Retinal pigment epithelial cell (primary cell): Measurements from ENCODE around the gene RNLS.

ENCODE experiments used
- DNase-seq: peaks from one replicate; pipeline ENCODE4 v3.0.0-alpha.2; 2010; ENCODE audit warnings: low read depth
- H3K4me3 ChIP-seq: 2 replicates; pipeline ENCODE4 v1.5.1; 2011; ENCODE audit warnings: mild to moderate bottlenecking, low read length, control low read depth, moderate library complexity
- CTCF ChIP-seq: conservative IDR thresholded peaks from 2 replicates; pipeline ENCODE4 v1.5.1; 2011; ENCODE audit warnings: low read depth, low read length, control low read depth, inconsistent platforms

The RNLS gene

GRCh38 chr10:88482220-88482619 is 100.9 kb downstream of the RNLS start:
- H3K4me3 ChIP-seq, result no peak overlapping the region
- DNase-seq, result no peak
- no peak for TF ChIP-seq CTCF

DNA sequence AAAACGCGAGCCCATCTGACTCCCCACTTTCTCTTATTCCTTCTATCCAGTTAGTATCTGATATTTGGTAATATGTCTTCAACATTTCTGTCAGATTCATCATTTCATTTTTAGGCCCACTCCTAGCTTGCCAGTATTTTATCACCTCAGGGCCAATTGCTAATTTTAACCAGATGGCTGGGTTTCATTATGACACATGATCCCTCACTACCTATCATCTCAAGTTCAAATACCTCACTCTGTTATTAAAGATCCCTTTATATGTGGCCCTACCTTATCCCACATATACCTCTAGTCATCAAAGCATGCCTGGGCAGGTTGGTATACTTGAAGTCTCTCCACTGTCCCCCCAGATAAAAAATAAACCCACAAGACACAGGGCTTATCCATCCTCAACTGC is 104.9 kb downstream of the RNLS start:
- TF ChIP-seq CTCF, result no peak
- DNase-seq, result no peak
- no peak overlapping the region for H3K4me3 ChIP-seq

DNA sequence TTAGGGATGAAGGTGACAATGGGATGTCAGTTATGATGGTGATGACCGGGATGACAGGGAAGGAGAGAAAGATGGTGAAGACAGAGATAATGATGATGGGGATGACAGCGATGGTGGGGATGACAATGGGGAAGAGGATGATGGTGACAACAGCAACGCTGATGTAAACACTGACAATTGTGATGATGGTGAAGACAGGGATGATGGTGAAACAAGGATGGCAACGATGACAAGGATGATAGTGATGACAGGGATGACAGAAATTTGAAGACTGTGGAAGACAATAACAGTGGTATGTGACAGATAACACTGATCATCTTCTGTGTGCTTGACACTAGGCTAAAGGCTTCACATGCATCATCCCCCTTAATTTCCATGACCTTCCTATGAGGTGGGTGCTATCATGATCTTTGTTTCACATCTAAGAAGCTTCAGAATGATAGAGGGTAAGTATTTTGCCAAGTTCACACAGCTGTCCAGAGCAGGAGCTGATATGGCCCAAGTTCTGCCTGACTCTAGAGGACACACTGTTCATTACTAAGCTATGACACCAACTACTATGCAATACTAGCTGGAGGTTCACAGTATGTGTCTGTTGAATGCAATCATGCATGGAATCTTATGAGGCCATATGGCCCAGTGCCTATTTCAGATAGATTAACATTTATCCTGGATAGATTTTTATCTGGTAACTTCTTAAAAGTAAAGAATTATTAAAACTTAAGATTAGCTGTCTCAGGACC is 105.6 kb downstream of the RNLS start:
- no peak for TF ChIP-seq CTCF
- H3K4me3 ChIP-seq, result no peak overlapping the region
- no peak for DNase-seq

GRCh38 chr10:88474884-88475844 is 108.0 kb downstream of the RNLS start:
- no peak for DNase-seq
- no peak for TF ChIP-seq CTCF
- H3K4me3 ChIP-seq, result no peak overlapping the region

DNA sequence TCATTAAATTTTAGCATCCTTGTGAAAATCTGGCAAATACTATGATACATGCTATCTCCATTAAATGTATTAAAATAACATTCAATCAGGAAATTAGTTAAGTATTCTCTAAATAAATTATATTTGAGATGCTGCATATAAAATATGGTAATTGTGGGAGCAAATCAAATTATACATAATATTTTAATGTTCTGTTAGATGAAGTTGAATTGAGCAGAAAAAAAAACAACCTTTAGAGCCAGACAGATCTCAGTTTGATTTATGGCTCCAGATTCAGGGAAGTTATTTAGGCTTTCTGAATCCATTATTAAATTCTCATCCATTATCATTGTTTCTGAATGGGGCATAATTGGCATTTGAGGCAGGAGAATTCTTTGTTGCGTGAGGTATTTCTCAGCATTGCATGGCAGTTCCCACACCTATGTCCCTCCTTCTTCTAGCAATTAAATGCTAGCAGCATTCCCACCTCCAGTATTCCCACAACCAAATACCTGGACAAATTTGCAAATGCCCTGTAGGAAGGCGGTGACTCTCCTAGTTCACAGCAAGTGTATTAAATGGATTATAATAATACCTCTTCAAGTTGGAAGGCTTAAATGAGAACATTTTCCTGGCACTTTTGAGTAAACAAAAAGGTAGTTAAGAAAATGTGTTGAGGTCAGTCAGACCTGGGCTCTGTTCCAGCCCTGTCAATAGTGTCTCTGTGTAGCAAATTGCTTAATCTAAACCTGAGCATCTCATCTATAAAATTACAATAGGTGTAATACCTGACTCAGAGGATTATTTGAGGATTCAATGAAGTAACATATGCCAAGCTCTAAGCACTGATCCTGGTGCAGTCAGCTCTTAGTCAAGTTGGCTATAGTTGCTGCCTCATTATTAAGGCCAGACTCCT is 108.9 kb downstream of the RNLS start:
- TF ChIP-seq CTCF, result no peak
- DNase-seq, result peak; percentile 80
- no peak overlapping the region for H3K4me3 ChIP-seq

DNA sequence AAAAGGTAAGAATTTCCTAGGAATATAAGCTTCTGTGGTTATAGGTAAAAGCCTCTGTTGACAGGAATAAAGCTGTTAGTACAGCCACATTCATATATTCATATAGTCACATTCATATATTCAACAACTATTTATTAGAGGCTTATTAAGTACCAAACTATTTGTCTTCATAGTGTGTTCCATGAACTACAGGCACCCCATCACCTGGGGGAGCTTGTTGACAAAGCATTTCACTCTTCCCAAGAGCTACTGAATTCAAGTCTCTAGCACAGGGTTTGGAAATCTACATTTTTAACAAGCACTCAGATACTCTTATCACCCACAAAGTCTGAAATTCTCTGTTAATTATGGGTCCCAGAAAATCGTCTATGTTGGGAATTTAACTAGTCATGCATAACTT is 110.6 kb downstream of the RNLS start:
- H3K4me3 ChIP-seq, result no peak overlapping the region
- TF ChIP-seq CTCF, result no peak
- no peak for DNase-seq
